Right lobe of liver (tissue), 6 donors: ENCODE data around the gene RNF34. TPM values are rescaled to one million over a fixed set of nuclear protein-coding genes. Genes with fewer than 3 reads are reported as not detected.
"Not testable (repeated sequence)": the region's sequence is repeated elsewhere in the genome, so short reads cannot be mapped to it uniquely, and the experiment has no call there.

ENCODE experiments used
- ATAC-seq, 4 donors: fragments of 200-7000 bp; cut with Tn5 transposase; one replicate each; pipeline ENCODE4 v1.9.1; 2020; ENCODE audit warnings: mild to moderate bottlenecking in 4 of 4, moderate library complexity in 4 of 4
- DNase-seq, 3 donors: peaks; one replicate each; pipeline ENCODE4 v3.0.0-alpha.2; 2020
- H3K27ac ChIP-seq, 3 donors: fragments of 200-600 bp; one replicate each; pipeline ENCODE4 v1.8.0; 2022
- H3K27me3 ChIP-seq, 2 donors: fragments of 200-600 bp; one replicate each; pipeline ENCODE4 v1.8.0; 2022
- H3K36me3 ChIP-seq, 4 donors: fragments of 200-600 bp; sonication (generic) in 1 of 4; one replicate each; pipeline versions ENCODE4 v1.5.1 to v1.8.0; 2017 to 2022; ENCODE audit warnings: control low read depth in 1 of 4
- H3K4me1 ChIP-seq, 4 donors: fragments of 200-600 bp; sonication (generic) in 1 of 4; one replicate each; pipeline versions ENCODE4 v1.5.1 to v1.8.0; 2017 to 2022; ENCODE audit warnings: control low read depth in 1 of 4
- H3K4me3 ChIP-seq, 3 donors: fragments of 200-600 bp; one replicate each; pipeline ENCODE4 v1.8.0; 2022
- H3K9me3 ChIP-seq, 4 donors: fragments of 200-600 bp; sonication (generic) in 1 of 4; one replicate each; pipeline versions ENCODE4 v1.5.1 to v1.8.0; 2017 to 2022; ENCODE audit warnings: control low read depth in 1 of 4
- CTCF ChIP-seq, 4 donors: fragments of 200-600 bp in 3 of 4; fragments of 450-650 bp in 1 of 4; IDR thresholded peaks; one replicate each; pipeline versions ENCODE4 v1.5.1 to v1.8.0; 2016 to 2022; ENCODE audit warnings: antibody characterized with exemption in 4 of 4, mild to moderate bottlenecking in 2 of 4
- POLR2A ChIP-seq: fragments of 450-650 bp; IDR thresholded peaks from one replicate; pipeline ENCODE4 v1.6.1; 2017; ENCODE audit warnings: antibody characterized with exemption, mild to moderate bottlenecking
- WGBS: methylation state at CpG from one replicate; pipeline ENCODE4 v1.1.6; 2018; ENCODE audit warnings: low coverage, low lambda C conversion rate; ENCODE audit not compliant: insufficient coverage; ENCODE audit errors: missing lambda C conversion rate; 5-methylcytosine and 5-hydroxymethylcytosine counted together
- intact Hi-C, 2 donors: fragments of 100-400 bp; cut with DNase I; formaldehyde crosslinking; loops; one replicate each; pipeline versions ENCODE4 v1.11.2 to v1.14.1; 2022
- total RNA-seq, 6 experiments: library from RNA; depleted of rRNA in 2 of 6; stranded (reverse); fragments of >200 nt in 2 of 6; fragmentation: NEBNext Ultra II Directional in 3 of 6; extraction: Animal tissue kit (Norgen Biotek cat#: 25700) in 3 of 6; gene quantifications; one replicate each; pipeline versions ENCODE4 v1.1.0 to v1.2.4, GENCODE V29; 2016 to 2023
- donor health status: DM: no; HTN: yes; CAD: no.
- donor health status: DM: no; HTN: no; CAD: no.
- donor health status: DM: no; HTN: no; CAD: no.
- donor health status: DM: no; HTN: yes; CAD: no.
- donor health status: DM: no; HTN: yes; CAD: no.

Gene RNF34
- total RNA-seq, 6 experiments from 2014 or later = 11.7 to 22.3 (median 14.6) TPM

- DNase-seq = no peak
- TF ChIP-seq CTCF (IDR thresholded peaks at IDR 0.05) = no peak
- no peak for TF ChIP-seq POLR2A
- intact Hi-C loops = no loop called here
- Histone ChIP-seq H3K27me3 (no peaks in the 10 kb centered on the region), H3K27ac (no peak overlapping the region), H3K4me3 (no peak overlapping the region), H3K36me3 (no peaks in the 10 kb centered on the region), H3K4me1 (peaks cover 0 to 7% (median 0%) of the 10 kb centered on the region in 4 donors), H3K9me3 (no peaks in the 10 kb centered on the region)
- WGBS = 47% methylated on average over 8 of the region's 8 CpGs
- ATAC-seq = peak; percentile 49 to 80 (median 78)
These were observed 22.9 kb upstream of the RNF34 start for GRCh38 chr12:121376754-121377697.

GRCh38 chr12:121378736-121379135 lies 21.2 kb upstream of the RNF34 start:
- ATAC-seq = no peak
- intact Hi-C loops = no loop called here
- 74% methylated on average over 5 of the region's 5 CpGs for WGBS

GRCh38 chr12:121379945-121380344 lies 20.0 kb upstream of the RNF34 start:
- no peak for DNase-seq
- no peaks in the 10 kb centered on the region for H3K27me3 ChIP-seq
- no peak for TF ChIP-seq CTCF (IDR thresholded peaks at IDR 0.05)
- no peak for TF ChIP-seq POLR2A
- intact Hi-C loops = no loop called here
- H3K27ac ChIP-seq = no peak overlapping the region
- no peak overlapping the region for H3K4me3 ChIP-seq
- no peaks in the 10 kb centered on the region for H3K9me3 ChIP-seq
- no peaks in the 10 kb centered on the region for H3K36me3 ChIP-seq
- no peak for ATAC-seq
- WGBS = 90% methylated on average over 10 of the region's 10 CpGs
- peaks cover 0 to 7% (median 0%) of the 10 kb centered on the region in 4 donors for H3K4me1 ChIP-seq

More at GRCh38 chr12:121378736-121379135, 21.2 kb upstream of the RNF34 start:
- TF ChIP-seq POLR2A = no peak
- no peak for TF ChIP-seq CTCF (IDR thresholded peaks at IDR 0.05)
- DNase-seq = no peak
- H3K9me3 ChIP-seq = no peaks in the 10 kb centered on the region
- H3K4me1 ChIP-seq = peaks cover 0 to 7% (median 0%) of the 10 kb centered on the region in 4 donors
- H3K27me3 ChIP-seq = no peaks in the 10 kb centered on the region
- no peak overlapping the region for H3K4me3 ChIP-seq
- no peaks in the 10 kb centered on the region for H3K36me3 ChIP-seq
- no peak overlapping the region for H3K27ac ChIP-seq

DNA sequence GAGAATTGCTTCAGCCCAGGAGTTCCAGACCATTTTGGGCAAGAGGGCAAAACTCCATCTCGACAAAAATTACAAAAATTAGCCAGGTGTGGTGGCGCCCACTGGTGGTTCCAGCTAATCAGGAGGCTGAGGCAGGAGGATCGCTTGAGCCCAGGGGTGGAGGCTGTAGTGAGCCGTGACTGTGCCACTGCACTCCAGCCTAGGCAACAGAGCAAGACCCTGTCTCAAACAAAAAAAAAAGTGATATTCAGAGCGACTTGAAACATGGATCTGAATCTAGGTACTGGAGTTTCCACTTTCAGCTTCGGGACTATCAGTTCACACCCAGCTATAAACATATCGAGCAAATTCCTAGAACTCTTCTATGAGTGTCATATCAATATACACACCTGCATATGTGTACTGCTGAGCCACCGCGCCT lies 16.3 kb upstream of the RNF34 start:
- Histone ChIP-seq H3K36me3 (no peaks in the 10 kb centered on the region), H3K27ac (no peak overlapping the region), H3K9me3 (no peaks in the 10 kb centered on the region), H3K4me1 (no peaks in the 10 kb centered on the region), H3K4me3 (no peak overlapping the region), H3K27me3 (no peaks in the 10 kb centered on the region)
- TF ChIP-seq POLR2A (no peak), CTCF (IDR thresholded peaks at IDR 0.05) (no peak)
- WGBS = 88% methylated on average over 7 of the region's 9 CpGs
- intact Hi-C loops = no loop called here
- ATAC-seq = no peak
- DNase-seq = no peak

DNA sequence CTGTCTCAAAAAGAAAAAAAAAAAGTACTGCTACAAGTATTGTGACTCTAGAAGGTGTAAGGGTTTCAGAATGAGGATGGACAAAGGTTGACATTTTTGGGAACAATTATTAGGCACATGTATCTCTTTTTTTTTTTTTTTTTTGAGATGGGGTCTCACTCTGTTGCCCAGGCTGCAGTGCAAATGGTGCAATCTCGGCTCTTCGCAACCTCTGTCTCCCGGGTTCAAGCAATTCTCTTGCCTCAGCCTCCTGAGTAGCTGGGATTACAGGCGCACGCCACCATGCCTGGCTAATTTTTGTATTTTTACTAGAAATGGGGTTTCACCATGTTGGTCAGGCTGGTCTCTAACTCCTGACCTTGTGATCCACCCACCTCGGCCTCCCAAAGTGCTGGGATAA lies 15.0 kb upstream of the RNF34 start:
- DNase-seq, H3K36me3 ChIP-seq, H3K9me3 ChIP-seq, H3K27ac ChIP-seq, H3K4me3 ChIP-seq, H3K27me3 ChIP-seq, ATAC-seq, H3K4me1 ChIP-seq, intact Hi-C loops: not testable (repeated sequence)
- WGBS = 74% methylated on average over 5 of the region's 6 CpGs
